GM13977 (cell line): ENCODE data around the gene COPA.

Source experiments
- DNase-seq: peaks from one replicate; pipeline ENCODE4 v3.0.0; 2012; ENCODE audit warnings: low spot score
- in situ Hi-C: fragments of 300-500 bp; cut with MboI; formaldehyde crosslinking; loops from one replicate; pipeline ENCODE4 v1.12.0; 2022; ENCODE audit warnings: low sequenced_read_pairs, low pct_unique_long_range_greater_than_20kb, mixed read lengths, inconsistent platforms; ENCODE audit not compliant: unreplicated experiment
- TF ChIP-seq, protein P1 (sequence below): IDR thresholded peaks from 2 replicates; pipeline ENCODE4 v1.5.1; 2012; ENCODE audit warnings: mild to moderate bottlenecking, control low read depth; ENCODE audit not compliant: insufficient read depth; ENCODE audit errors: extremely low read depth, missing control alignments

The COPA gene

DNA sequence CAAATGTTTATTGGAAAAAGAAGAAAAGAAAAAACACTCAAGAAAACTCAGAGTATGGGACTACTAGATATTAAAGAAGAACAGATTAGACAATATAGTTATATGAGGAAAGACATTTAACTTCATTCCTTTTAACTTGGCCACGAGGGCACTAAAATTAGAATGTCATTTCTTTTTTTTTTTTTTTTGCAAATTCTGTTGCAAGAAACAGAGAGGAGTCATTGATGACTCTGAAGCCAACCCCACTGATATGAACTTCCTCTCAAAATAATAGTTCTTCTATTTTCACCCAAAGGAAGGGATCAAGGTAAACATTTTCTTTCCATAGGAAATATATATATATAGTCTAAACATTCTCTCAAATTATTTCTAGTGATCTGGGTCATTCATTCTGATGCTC lies 33.5 kb downstream of the COPA start:
- TF ChIP-seq, protein P1, sequence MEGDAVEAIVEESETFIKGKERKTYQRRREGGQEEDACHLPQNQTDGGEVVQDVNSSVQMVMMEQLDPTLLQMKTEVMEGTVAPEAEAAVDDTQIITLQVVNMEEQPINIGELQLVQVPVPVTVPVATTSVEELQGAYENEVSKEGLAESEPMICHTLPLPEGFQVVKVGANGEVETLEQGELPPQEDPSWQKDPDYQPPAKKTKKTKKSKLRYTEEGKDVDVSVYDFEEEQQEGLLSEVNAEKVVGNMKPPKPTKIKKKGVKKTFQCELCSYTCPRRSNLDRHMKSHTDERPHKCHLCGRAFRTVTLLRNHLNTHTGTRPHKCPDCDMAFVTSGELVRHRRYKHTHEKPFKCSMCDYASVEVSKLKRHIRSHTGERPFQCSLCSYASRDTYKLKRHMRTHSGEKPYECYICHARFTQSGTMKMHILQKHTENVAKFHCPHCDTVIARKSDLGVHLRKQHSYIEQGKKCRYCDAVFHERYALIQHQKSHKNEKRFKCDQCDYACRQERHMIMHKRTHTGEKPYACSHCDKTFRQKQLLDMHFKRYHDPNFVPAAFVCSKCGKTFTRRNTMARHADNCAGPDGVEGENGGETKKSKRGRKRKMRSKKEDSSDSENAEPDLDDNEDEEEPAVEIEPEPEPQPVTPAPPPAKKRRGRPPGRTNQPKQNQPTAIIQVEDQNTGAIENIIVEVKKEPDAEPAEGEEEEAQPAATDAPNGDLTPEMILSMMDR, result no peak
- in situ Hi-C loops, result no loop called here
- no peak for DNase-seq

GRCh38 chr1:160309185-160309557 lies 33.9 kb downstream of the COPA start:
- no peak for DNase-seq
- in situ Hi-C loops, result no loop called here
- TF ChIP-seq, protein P1, result no peak

DNA sequence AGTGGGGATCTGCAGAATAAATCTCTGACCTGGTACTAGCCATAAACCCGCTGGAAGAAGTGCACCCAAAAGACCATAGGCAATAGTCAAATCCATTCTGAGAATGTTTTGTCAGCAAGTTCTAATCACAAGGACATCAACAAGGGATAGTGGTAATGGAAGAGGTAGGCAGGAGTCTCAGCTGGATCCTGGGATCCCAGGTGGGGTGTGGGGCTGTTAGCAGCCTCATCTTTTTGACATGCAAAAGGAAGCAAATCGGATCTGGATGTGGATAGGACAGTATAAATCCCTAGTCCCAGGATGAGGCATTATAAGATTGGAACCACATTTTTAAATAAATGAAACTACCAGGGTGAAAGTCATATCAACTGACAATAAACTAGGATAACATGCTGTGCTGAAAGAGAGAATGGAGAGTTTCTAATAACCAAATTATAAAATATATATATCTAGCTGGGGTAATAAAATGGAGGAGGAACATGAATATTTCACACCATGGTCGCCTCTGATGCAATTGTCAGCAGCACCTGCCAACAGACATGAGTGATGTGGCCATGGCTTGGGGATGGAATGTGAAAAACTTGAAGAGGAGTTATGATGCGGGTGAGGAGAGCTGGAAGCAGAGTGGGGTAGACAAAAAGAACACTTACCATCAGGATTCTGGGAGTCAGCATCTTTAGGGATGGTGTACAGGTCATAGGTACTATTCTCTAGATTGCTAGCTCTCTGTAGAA lies 34.4 kb downstream of the COPA start:
- in situ Hi-C loops, result no loop called here
- no peak for DNase-seq

DNA sequence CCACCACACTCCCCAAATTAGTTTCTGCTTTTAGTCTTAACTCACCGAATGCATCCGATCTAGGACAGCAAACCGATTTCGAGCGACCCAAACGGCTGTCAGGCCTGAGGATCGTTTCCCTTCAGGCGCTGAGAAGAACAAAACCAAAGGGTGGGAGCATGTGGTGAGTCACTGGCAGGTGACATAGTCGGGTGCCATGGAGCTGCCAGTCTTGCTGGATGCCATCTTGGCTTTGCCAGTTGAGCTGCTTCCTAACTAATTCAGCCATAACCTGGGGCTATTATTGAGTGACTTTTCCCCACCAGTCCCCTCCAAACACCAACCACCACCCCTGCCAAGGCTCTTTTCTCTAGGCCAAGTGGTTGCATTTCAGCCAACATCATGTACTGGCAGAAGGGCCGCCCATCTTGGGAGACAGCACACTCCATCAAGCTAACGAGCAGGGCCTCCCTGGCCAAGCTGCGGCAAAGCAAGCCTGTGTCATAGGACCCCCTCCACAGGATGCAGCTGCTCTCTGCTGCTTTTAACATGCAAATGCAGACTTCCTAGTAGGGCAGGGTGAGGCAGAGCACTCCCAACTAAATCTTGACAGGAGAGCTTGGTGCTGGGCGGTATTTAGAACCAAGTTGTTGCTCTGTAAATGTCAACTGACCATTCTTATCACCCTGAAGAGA lies 35.8 kb downstream of the COPA start:
- TF ChIP-seq, protein P1, result no peak
- DNase-seq, result no peak
- in situ Hi-C loops, result no loop called here

More for the DNA sequence above, 34.4 kb downstream of the COPA start:
- TF ChIP-seq, protein P1, result no peak

GRCh38 chr1:160300173-160300572 lies 42.9 kb downstream of the COPA start:
- TF ChIP-seq, protein P1, result no peak
- DNase-seq, result no peak
- in situ Hi-C loops, result no loop called here

- in situ Hi-C loops, result loop anchor here (10.0 kb wide), 1 partner anchor 101 kb away; the partner anchor contains the start of gene CASQ1
- DNase-seq, result no peak
- TF ChIP-seq, protein P1, result no peak
Measured at GRCh38 chr1:160296036-160296435, 47.0 kb downstream of the COPA start.
